Mammary epithelial cell (primary cell): Measurements from ENCODE around the gene PPP2CA.

Experiments used
- CTCF ChIP-seq, 2 donors: IDR thresholded peaks in 1 of 2; conservative IDR thresholded peaks in 1 of 2; 2 replicates each; pipeline ENCODE4 v1.5.1; 2011 to 2012; ENCODE audit warnings: inconsistent platforms in 2 of 2, low read length in 2 of 2, mild to moderate bottlenecking in 2 of 2, control low read depth in 1 of 2, low read depth in 1 of 2; ENCODE audit not compliant: insufficient read depth in 1 of 2; ENCODE audit errors: extremely low read depth in 1 of 2
- EZH2 ChIP-seq: IDR thresholded peaks from 2 replicates; pipeline ENCODE4 v1.6.1; 2012; ENCODE audit warnings: low read length, inconsistent platforms, borderline replicate concordance

GRCh38 chr5:134215757-134216156, 10.1 kb downstream of the PPP2CA start:
- no peak for TF ChIP-seq CTCF (conservative IDR thresholded peaks at IDR 0.05 in 1 of 2, IDR thresholded peaks at IDR 0.05 in 1 of 2; ENCODE audit: extremely low read depth in 1 of 2, insufficient read depth in 1 of 2, low read depth in 1 of 2, low read length in 2 of 2)
- no peak for TF ChIP-seq EZH2
